NCI-H774 (cell line): Measurements from ENCODE around the gene TCF19.
A peak's percentile ranks its signal among the peaks of the same experiment; 100 is the strongest.

Experiments used
- DNase-seq: peaks from one replicate; lab custom pipeline; 2025; lab: John Stamatoyannopoulos, UW

TCF19 gene

GRCh38 chr6:31128093-31128676 is 30.2 kb upstream of the TCF19 start:
- DNase-seq, result peak; percentile 42

- DNase-seq, result no peak
These were observed 29.3 kb upstream of the TCF19 start for GRCh38 chr6:31129130-31129529.

- no peak for DNase-seq
These were observed 27.6 kb upstream of the TCF19 start for GRCh38 chr6:31130751-31131150.

- DNase-seq, result no peak
These were observed 26.8 kb upstream of the TCF19 start for GRCh38 chr6:31131595-31131994.

GRCh38 chr6:31132806-31133205 is 25.6 kb upstream of the TCF19 start:
- no peak for DNase-seq

GRCh38 chr6:31135710-31136109 is 22.7 kb upstream of the TCF19 start:
- no peak for DNase-seq

- no peak for DNase-seq
These were observed 19.4 kb upstream of the TCF19 start, which contains the start of gene PSORS1C2 for GRCh38 chr6:31138982-31139381. Gene PSORS1C2, minus strand, starts transcription at chr6:31139066. Its CDS starts 40 bp downstream, at chr6:31139026.

GRCh38 chr6:31139599-31139998 is 18.8 kb upstream of the TCF19 start:
- DNase-seq, result no peak

GRCh38 chr6:31140643-31141042 is 17.7 kb upstream of the TCF19 start:
- DNase-seq, result no peak

GRCh38 chr6:31142361-31142761 is 16.0 kb upstream of the TCF19 start:
- no peak for DNase-seq

GRCh38 chr6:31143148-31143547 is 15.2 kb upstream of the TCF19 start:
- DNase-seq, result no peak

- no peak for DNase-seq
These were observed 14.0 kb upstream of the TCF19 start for GRCh38 chr6:31144296-31144969.

GRCh38 chr6:31144970-31145340 is 13.4 kb upstream of the TCF19 start:
- no peak for DNase-seq

GRCh38 chr6:31145386-31145785 is 13.0 kb upstream of the TCF19 start:
- DNase-seq, result no peak

- DNase-seq, result no peak
These were observed 8.5 kb upstream of the TCF19 start for GRCh38 chr6:31149827-31150447.

- no peak for DNase-seq
These were observed 5.6 kb upstream of the TCF19 start for GRCh38 chr6:31152781-31153180.

- no peak for DNase-seq
These were observed 4.0 kb upstream of the TCF19 start for GRCh38 chr6:31154436-31154835.

- DNase-seq, result no peak
These were observed 1.7 kb upstream of the TCF19 start for GRCh38 chr6:31156641-31157040.

- no peak for DNase-seq
These were observed 763 bp upstream of the TCF19 start, which contains the start of gene CCHCR1 for GRCh38 chr6:31157513-31158139. Gene CCHCR1, minus strand, starts transcription at chr6:31157802. Its CDS starts 202 bp downstream, at chr6:31157600.

GRCh38 chr6:31158863-31159855 is 770 bp downstream of the TCF19 start:
- no peak for DNase-seq

- DNase-seq, result no peak
These were observed 3.1 kb downstream of the TCF19 start for GRCh38 chr6:31161216-31162126.
